CD14-positive monocyte (primary cell): ENCODE measurements around the gene BPI. TPM values are rescaled to one million over a fixed set of nuclear protein-coding genes. Genes with fewer than 3 reads are reported as not detected.

ENCODE experiments used
- DNase-seq, 3 donors: peaks; one replicate each; pipeline ENCODE4 v3.0.0-alpha.2; 2011 to 2022
- H2AFZ ChIP-seq: 2 replicates; pipeline ENCODE4 v1.6.0; 2012; ENCODE audit warnings: mild to moderate bottlenecking, low read depth, low read length, inconsistent platforms; ENCODE audit not compliant: insufficient read depth, poor library complexity, severe bottlenecking
- H3K27ac ChIP-seq, 2 donors: 1 replicate in 1 of 2; 2 replicates in 1 of 2; pipeline ENCODE4 v1.5.1; 2012 to 2013; ENCODE audit warnings: low read length in 2 of 2, control low read depth in 1 of 2, inconsistent platforms in 1 of 2, low read depth in 1 of 2, mild to moderate bottlenecking in 1 of 2
- H3K27me3 ChIP-seq, 2 donors: one replicate each; pipeline versions ENCODE4 v1.6.0 to v1.6.1; 2011 to 2013; ENCODE audit warnings: low read length in 2 of 2; ENCODE audit not compliant: control insufficient read depth in 2 of 2, insufficient read depth in 2 of 2
- H3K36me3 ChIP-seq, 2 donors: replicated peaks in 1 of 2; 1 replicate in 1 of 2; 2 replicates in 1 of 2; pipeline versions ENCODE4 v1.5.1 to v1.6.1; 2012 to 2013; ENCODE audit warnings: low read length in 2 of 2, control low read depth in 1 of 2, inconsistent platforms in 1 of 2, mild to moderate bottlenecking in 1 of 2; ENCODE audit not compliant: insufficient read depth in 2 of 2, control insufficient read depth in 1 of 2
- H3K4me1 ChIP-seq, 2 donors: 1 replicate in 1 of 2; 2 replicates in 1 of 2; pipeline versions ENCODE4 v1.5.1 to v1.6.1; 2012 to 2013; ENCODE audit warnings: low read length in 2 of 2, control low read depth in 1 of 2, inconsistent platforms in 1 of 2, mild to moderate bottlenecking in 1 of 2, moderate library complexity in 1 of 2; ENCODE audit not compliant: insufficient read depth in 2 of 2, control insufficient read depth in 1 of 2
- H3K4me2 ChIP-seq: replicated peaks from 2 replicates; pipeline ENCODE3; 2012; ENCODE audit warnings: low read length, moderate library complexity, mild to moderate bottlenecking; ENCODE audit not compliant: poor library complexity, severe bottlenecking; ENCODE audit errors: extremely low read depth
- H3K4me3 ChIP-seq, 3 experiments: fragments of 200-600 bp in 1 of 3; sonication (generic) in 1 of 3; replicated peaks in 1 of 3; 1 replicate in 2 of 3; 2 replicates in 1 of 3; pipeline ENCODE4 v1.5.1; 2011 to 2013; ENCODE audit warnings: low read length in 3 of 3, mild to moderate bottlenecking in 3 of 3, control low read depth in 2 of 3, low read depth in 2 of 3, inconsistent platforms in 1 of 3, moderate library complexity in 1 of 3
- H3K79me2 ChIP-seq: 2 replicates; pipeline ENCODE4 v1.6.0; 2012; ENCODE audit warnings: mild to moderate bottlenecking, control low read depth, inconsistent platforms, low read length, moderate library complexity; ENCODE audit not compliant: insufficient read depth
- H3K9ac ChIP-seq: 2 replicates; pipeline ENCODE4 v1.6.0; 2017; ENCODE audit warnings: low read length, mild to moderate bottlenecking; ENCODE audit not compliant: insufficient read depth, poor library complexity, severe bottlenecking
- H3K9me3 ChIP-seq, 2 donors: replicated peaks in 1 of 2; 1 replicate in 1 of 2; 2 replicates in 1 of 2; pipeline versions ENCODE4 v1.5.1 to v1.6.1; 2012 to 2013; ENCODE audit warnings: low read length in 2 of 2, control low read depth in 1 of 2; ENCODE audit not compliant: control insufficient read depth in 1 of 2, insufficient read depth in 1 of 2
- H4K20me1 ChIP-seq: 2 replicates; pipeline ENCODE4 v1.6.0; 2012; ENCODE audit warnings: mild to moderate bottlenecking, low read length, control low read depth, moderate library complexity; ENCODE audit not compliant: insufficient read depth
- H3K27ac Mint-ChIP-seq, 7 donors: one replicate each; pipeline ENCODE4 v1.8.0; 2020; ENCODE audit warnings: mild to moderate bottlenecking in 7 of 7, mixed read lengths in 7 of 7, moderate library complexity in 6 of 7, inconsistent platforms in 2 of 7
- H3K27me3 Mint-ChIP-seq, 3 donors: one replicate each; pipeline ENCODE4 v1.8.0; 2021 to 2022; ENCODE audit warnings: low read depth in 3 of 3, mild to moderate bottlenecking in 3 of 3, mixed read lengths in 3 of 3, moderate library complexity in 3 of 3, inconsistent platforms in 1 of 3
- H3K36me3 Mint-ChIP-seq, 2 donors: one replicate each; pipeline ENCODE4 v1.8.0; 2020; ENCODE audit warnings: mixed read lengths in 2 of 2, inconsistent platforms in 1 of 2, mild to moderate bottlenecking in 1 of 2
- H3K4me1 Mint-ChIP-seq: one replicate; pipeline ENCODE4 v1.8.0; 2020; ENCODE audit warnings: mild to moderate bottlenecking, mixed read lengths
- H3K4me3 Mint-ChIP-seq, 2 donors: one replicate each; pipeline ENCODE4 v1.8.0; 2020; ENCODE audit warnings: mild to moderate bottlenecking in 2 of 2, mixed read lengths in 2 of 2, moderate library complexity in 1 of 2
- H3K9me3 Mint-ChIP-seq, 7 donors: one replicate each; pipeline ENCODE4 v1.8.0; 2020 to 2022; ENCODE audit warnings: mixed read lengths in 7 of 7, mild to moderate bottlenecking in 6 of 7, moderate library complexity in 6 of 7, inconsistent platforms in 2 of 7
- WGBS: methylation state at CpG from one replicate; pipeline ENCODE4 v1.1.5; 2013; ENCODE audit warnings: missing lambda C conversion rate; ENCODE audit not compliant: insufficient coverage; 5-methylcytosine and 5-hydroxymethylcytosine counted together
- intact Hi-C, 2 donors: fragments of 100-400 bp; cut with micrococcal nuclease; formaldehyde crosslinking; loops; one replicate each; pipeline versions ENCODE4 v1.15.0 to v1.15.1; 2023
- polyA plus RNA-seq, 3 donors: library from polyadenylated mRNA; depleted of rRNA in 1 of 3; unstranded in 2 of 3; stranded (reverse) in 1 of 3; fragments of 300-500 nt in 2 of 3; fragments of >200 nt in 1 of 3; fragmentation: Illumina TruSeq in 2 of 3; gene quantifications; 1 replicate in 2 of 3; 2 replicates in 1 of 3; pipeline ENCODE4 v1.2.3, GENCODE V29; 2012 to 2021
- TF ChIP-seq, protein P1 (sequence below): fragments of 200-600 bp; IDR thresholded peaks from one replicate; pipeline ENCODE4 v1.8.0; 2022; ENCODE audit warnings: antibody characterized with exemption, mild to moderate bottlenecking

The BPI gene
- polyA plus RNA-seq, 3 donors = 8.2 to 9.0 (median 8.7) TPM

DNA sequence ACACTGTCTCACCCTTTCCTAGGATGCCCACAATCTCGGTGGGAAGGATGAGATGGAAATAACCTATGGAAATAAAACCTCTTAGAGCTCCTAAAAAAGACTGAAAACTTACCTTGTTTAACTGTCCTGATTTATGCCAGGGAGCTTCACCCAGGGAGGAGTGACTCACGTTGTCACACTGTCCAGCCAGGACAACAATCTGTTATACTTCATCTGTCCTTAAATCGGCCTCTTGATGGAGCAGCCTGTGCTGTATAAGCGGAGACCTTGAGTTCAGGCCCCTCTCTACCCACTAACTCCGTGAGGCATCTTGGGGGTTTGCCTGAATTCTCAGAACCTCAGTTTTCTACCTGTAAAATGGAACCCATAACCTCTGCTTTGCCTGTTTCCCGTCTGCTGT is 34.2 kb upstream of the BPI start:
- H3K4me1 Mint-ChIP-seq = peaks cover 21% of the 10 kb centered on the region
- no peak overlapping the region for H3K4me2 ChIP-seq
- no peaks in the 10 kb centered on the region for H3K79me2 ChIP-seq
- no peak overlapping the region for H3K9ac ChIP-seq
- no peak for DNase-seq
- peaks cover 0 to 5% (median 4%) of the 10 kb centered on the region in 7 donors for H3K9me3 Mint-ChIP-seq
- no peaks in the 10 kb centered on the region for H3K36me3 ChIP-seq
- peaks cover 13 to 20% (median 13%) of the 10 kb centered on the region in 3 donors for H3K27me3 Mint-ChIP-seq
- WGBS = 90% methylated on average over 5 of the region's 6 CpGs
- H3K4me3 ChIP-seq = no peak overlapping the region
- no peaks in the 10 kb centered on the region for H4K20me1 ChIP-seq
- TF ChIP-seq, protein P1, sequence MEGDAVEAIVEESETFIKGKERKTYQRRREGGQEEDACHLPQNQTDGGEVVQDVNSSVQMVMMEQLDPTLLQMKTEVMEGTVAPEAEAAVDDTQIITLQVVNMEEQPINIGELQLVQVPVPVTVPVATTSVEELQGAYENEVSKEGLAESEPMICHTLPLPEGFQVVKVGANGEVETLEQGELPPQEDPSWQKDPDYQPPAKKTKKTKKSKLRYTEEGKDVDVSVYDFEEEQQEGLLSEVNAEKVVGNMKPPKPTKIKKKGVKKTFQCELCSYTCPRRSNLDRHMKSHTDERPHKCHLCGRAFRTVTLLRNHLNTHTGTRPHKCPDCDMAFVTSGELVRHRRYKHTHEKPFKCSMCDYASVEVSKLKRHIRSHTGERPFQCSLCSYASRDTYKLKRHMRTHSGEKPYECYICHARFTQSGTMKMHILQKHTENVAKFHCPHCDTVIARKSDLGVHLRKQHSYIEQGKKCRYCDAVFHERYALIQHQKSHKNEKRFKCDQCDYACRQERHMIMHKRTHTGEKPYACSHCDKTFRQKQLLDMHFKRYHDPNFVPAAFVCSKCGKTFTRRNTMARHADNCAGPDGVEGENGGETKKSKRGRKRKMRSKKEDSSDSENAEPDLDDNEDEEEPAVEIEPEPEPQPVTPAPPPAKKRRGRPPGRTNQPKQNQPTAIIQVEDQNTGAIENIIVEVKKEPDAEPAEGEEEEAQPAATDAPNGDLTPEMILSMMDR = no peak
- no peaks in the 10 kb centered on the region for H3K9me3 ChIP-seq
- H3K27ac ChIP-seq = no peak overlapping the region
- intact Hi-C loops = loop anchor here in 1 of 2 donors (1.0 kb wide), 1 partner anchor 22 kb away; no protein-coding TSS in a partner anchor
- H3K36me3 Mint-ChIP-seq = no peaks in the 10 kb centered on the region
- H3K27me3 ChIP-seq = peaks cover 0 to 5% of the 10 kb centered on the region in 2 donors
- H3K4me1 ChIP-seq = peaks cover 15 to 21% of the 10 kb centered on the region in 2 donors
- no peak overlapping the region for H2AFZ ChIP-seq
- H3K4me3 Mint-ChIP-seq = peak overlapping the region in 1 of 2 donors; percentile 28
- H3K27ac Mint-ChIP-seq = no peak overlapping the region

DNA sequence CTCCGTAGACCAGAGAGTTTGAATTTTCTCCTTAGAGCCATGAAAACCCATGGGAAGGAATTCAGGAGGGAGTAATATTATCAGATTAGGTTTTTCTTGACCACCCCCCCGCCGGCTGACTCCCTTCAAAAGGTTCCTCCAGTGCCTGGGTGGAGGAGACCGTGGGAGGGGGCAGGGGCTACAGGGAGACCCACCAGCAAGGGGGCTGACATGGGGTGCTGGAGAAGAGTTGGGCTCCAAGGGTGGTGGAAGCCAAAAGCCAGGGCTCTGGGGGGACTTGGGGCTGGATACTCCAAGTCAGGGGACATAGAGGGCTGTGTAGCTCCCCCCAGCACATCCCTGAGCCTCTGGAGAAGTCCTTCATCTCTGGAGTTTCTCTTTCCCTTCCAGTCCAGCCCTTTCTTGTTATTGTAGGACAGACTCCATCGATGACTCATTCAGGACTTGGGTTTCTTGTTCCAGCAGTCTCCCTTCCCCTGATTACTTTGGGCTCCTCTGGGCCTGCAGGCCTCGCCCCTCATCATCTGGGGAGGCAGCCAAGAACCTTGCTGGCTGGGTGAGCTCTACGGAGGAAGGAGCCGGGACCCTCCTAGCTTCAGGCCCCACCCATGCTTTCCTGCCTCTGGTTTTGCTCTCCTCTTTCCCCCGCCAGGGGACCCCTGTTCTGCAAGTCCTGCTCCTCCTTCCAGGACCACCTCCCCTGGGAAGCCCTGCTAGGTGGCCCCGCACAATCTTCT is 32.9 kb upstream of the BPI start:
- Histone ChIP-seq H3K9me3 (no peaks in the 10 kb centered on the region), H3K9ac (no peak overlapping the region), H3K79me2 (no peaks in the 10 kb centered on the region), H3K27me3 (peaks cover 0 to 5% of the 10 kb centered on the region in 2 donors), H4K20me1 (no peaks in the 10 kb centered on the region), H3K36me3 (no peaks in the 10 kb centered on the region), H3K27ac (no peak overlapping the region), H3K4me1 (peaks cover 28 to 34% of the 10 kb centered on the region in 2 donors), H2AFZ (no peak overlapping the region), H3K4me3 (no peak overlapping the region), H3K4me2 (no peak overlapping the region)
- no peaks in the 10 kb centered on the region for H3K36me3 Mint-ChIP-seq
- peak in 2 of 3 donors; percentile 25 to 55 for DNase-seq
- WGBS = 87% methylated on average over 6 of the region's 10 CpGs
- peaks cover 33% of the 10 kb centered on the region for H3K4me1 Mint-ChIP-seq
- H3K27me3 Mint-ChIP-seq = peaks cover 11 to 18% (median 12%) of the 10 kb centered on the region in 3 donors
- H3K9me3 Mint-ChIP-seq = peaks cover 0 to 5% (median 4%) of the 10 kb centered on the region in 7 donors
- H3K27ac Mint-ChIP-seq = no peak overlapping the region
- TF ChIP-seq, protein P1 = no peak
- no peak overlapping the region for H3K4me3 Mint-ChIP-seq
- intact Hi-C loops = no loop called here
